Loucy (cell line): ENCODE data around the gene L3MBTL4.

ENCODE experiments used
- H2AFZ ChIP-seq: fragments of 200-600 bp; sonication (generic); 2 replicates; pipeline ENCODE4 v1.6.0; 2016; ENCODE audit warnings: antibody characterized with exemption, mild to moderate bottlenecking, low read length, moderate library complexity
- H3F3A ChIP-seq: fragments of 200-600 bp; 2 replicates; pipeline ENCODE4 v1.6.0; 2016; ENCODE audit warnings: antibody characterized with exemption, low read depth, mild to moderate bottlenecking
- H3K27me3 ChIP-seq: fragments of 200-600 bp; sonication (generic); 2 replicates; pipeline ENCODE4 v1.6.1; 2014; ENCODE audit warnings: low read length, mild to moderate bottlenecking; ENCODE audit not compliant: insufficient read depth, poor library complexity, severe bottlenecking
- H3K36me3 ChIP-seq: fragments of 200-600 bp; sonication (generic); 2 replicates; pipeline ENCODE4 v1.6.1; 2016; ENCODE audit warnings: low read length; ENCODE audit not compliant: insufficient read depth
- H3K4me1 ChIP-seq: fragments of 200-600 bp; sonication (generic); 2 replicates; pipeline ENCODE4 v1.5.1; 2014; ENCODE audit warnings: low read length, mild to moderate bottlenecking; ENCODE audit not compliant: insufficient read depth, poor library complexity, severe bottlenecking
- H3K4me2 ChIP-seq: fragments of 200-600 bp; sonication (generic); 2 replicates; pipeline ENCODE4 v1.6.0; 2014; ENCODE audit warnings: antibody characterized with exemption, low read length, low read depth, mild to moderate bottlenecking; ENCODE audit not compliant: poor library complexity, severe bottlenecking
- H3K4me3 ChIP-seq: fragments of 200-600 bp; sonication (generic); 2 replicates; pipeline ENCODE4 v1.5.1; 2014; ENCODE audit warnings: low read length, mild to moderate bottlenecking, mixed read lengths; ENCODE audit not compliant: poor library complexity, severe bottlenecking
- H3K79me2 ChIP-seq: fragments of 200-600 bp; sonication (generic); 2 replicates; pipeline ENCODE4 v1.6.1; 2014; ENCODE audit warnings: low read length; ENCODE audit not compliant: insufficient read depth
- H3K9ac ChIP-seq: fragments of 200-600 bp; sonication (generic); 2 replicates; pipeline ENCODE4 v1.6.0; 2014; ENCODE audit warnings: mild to moderate bottlenecking, low read depth, low read length, moderate library complexity; ENCODE audit not compliant: poor library complexity, severe bottlenecking
- H3K9me2 ChIP-seq: fragments of 200-600 bp; sonication (generic); replicated peaks from 2 replicates; pipeline ENCODE4 v1.6.1; 2016; ENCODE audit warnings: low read depth, low read length, mixed read lengths
- H3K9me3 ChIP-seq: fragments of 200-600 bp; sonication (generic); 2 replicates; pipeline ENCODE4 v1.6.1; 2014; ENCODE audit warnings: mild to moderate bottlenecking, antibody characterized with exemption, low read length, low read depth; ENCODE audit not compliant: insufficient read depth
- H4K20me1 ChIP-seq: fragments of 200-600 bp; sonication (generic); 2 replicates; pipeline ENCODE4 v1.6.0; 2014; ENCODE audit warnings: antibody characterized with exemption, low read length, mild to moderate bottlenecking; ENCODE audit not compliant: insufficient read depth, poor library complexity, severe bottlenecking
- EZH2phosphoT487 ChIP-seq: fragments of 200-600 bp; IDR thresholded peaks from 2 replicates; pipeline ENCODE4 v1.6.1; 2018; ENCODE audit warnings: antibody characterized with exemption, mild to moderate bottlenecking, moderate library complexity, borderline replicate concordance
- TF ChIP-seq, protein P1 (sequence below): fragments of 200-600 bp; sonication (generic); conservative IDR thresholded peaks from 2 replicates; pipeline ENCODE4 v1.5.1; 2014; ENCODE audit warnings: mild to moderate bottlenecking, antibody characterized with exemption, low read length

L3MBTL4 gene

DNA sequence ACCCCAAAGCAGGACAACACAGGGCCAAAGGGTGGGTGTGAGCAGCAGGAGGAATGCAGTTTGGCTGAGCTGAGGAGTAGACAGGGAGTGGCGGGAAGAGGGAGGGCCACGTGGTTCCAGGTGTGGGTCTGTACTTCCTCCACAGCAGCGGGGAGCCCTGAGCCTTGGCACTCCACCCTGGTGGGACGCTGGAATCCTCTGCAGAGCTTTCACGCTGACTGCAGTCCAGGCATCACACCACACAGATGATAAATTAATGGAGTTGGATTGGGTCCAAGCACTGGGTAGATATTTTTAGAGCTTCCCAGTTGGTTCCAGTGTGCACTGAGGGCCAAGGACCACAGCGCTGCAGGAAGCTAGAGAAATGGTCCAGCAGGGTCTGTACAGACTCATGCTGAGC lies 452.3 kb downstream of the L3MBTL4 start:
- Histone ChIP-seq H2AFZ (no peak overlapping the region), H4K20me1 (no peaks in the 10 kb centered on the region), H3K4me2 (no peak overlapping the region), H3K9me3 (peaks cover 6% of the 10 kb centered on the region; the same call in 1 of the 2 replicates), H3F3A (no peaks in the 10 kb centered on the region), H3K4me1 (no peaks in the 10 kb centered on the region), H3K27me3 (no peaks in the 10 kb centered on the region), H3K79me2 (no peaks in the 10 kb centered on the region), H3K36me3 (no peaks in the 10 kb centered on the region), H3K9ac (no peak overlapping the region), H3K9me2 (no peaks in the 10 kb centered on the region), H3K4me3 (no peak overlapping the region)
- TF ChIP-seq, protein P1, sequence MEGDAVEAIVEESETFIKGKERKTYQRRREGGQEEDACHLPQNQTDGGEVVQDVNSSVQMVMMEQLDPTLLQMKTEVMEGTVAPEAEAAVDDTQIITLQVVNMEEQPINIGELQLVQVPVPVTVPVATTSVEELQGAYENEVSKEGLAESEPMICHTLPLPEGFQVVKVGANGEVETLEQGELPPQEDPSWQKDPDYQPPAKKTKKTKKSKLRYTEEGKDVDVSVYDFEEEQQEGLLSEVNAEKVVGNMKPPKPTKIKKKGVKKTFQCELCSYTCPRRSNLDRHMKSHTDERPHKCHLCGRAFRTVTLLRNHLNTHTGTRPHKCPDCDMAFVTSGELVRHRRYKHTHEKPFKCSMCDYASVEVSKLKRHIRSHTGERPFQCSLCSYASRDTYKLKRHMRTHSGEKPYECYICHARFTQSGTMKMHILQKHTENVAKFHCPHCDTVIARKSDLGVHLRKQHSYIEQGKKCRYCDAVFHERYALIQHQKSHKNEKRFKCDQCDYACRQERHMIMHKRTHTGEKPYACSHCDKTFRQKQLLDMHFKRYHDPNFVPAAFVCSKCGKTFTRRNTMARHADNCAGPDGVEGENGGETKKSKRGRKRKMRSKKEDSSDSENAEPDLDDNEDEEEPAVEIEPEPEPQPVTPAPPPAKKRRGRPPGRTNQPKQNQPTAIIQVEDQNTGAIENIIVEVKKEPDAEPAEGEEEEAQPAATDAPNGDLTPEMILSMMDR: no peak
- TF ChIP-seq EZH2phosphoT487: no peak

DNA sequence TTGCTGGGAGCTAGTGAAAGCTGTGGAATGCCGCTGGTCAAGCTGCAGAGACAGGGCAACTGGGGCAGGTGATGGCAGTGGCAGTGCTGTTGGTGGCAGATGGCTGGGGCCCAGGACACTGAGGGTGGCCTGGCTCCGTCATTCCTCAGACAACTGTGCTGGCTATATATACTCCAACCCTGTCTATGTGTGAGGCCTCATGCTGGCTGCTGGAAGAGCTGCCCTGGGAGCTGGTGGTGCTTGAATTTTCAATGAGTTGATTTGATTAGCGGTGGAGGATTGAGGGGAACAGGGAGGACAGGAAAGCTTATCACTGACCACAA lies 452.9 kb downstream of the L3MBTL4 start:
- H4K20me1 ChIP-seq: no peaks in the 10 kb centered on the region
- H3F3A ChIP-seq: no peaks in the 10 kb centered on the region
- H3K9me2 ChIP-seq: no peaks in the 10 kb centered on the region
- no peak overlapping the region for H3K9ac ChIP-seq
- no peaks in the 10 kb centered on the region for H3K79me2 ChIP-seq
- H3K36me3 ChIP-seq: no peaks in the 10 kb centered on the region
- H3K4me1 ChIP-seq: no peaks in the 10 kb centered on the region
- no peak overlapping the region for H3K4me2 ChIP-seq
- no peak overlapping the region for H3K4me3 ChIP-seq
- peaks cover 6% of the 10 kb centered on the region; the same call in 1 of the 2 replicates for H3K9me3 ChIP-seq
- no peak overlapping the region for H2AFZ ChIP-seq
- TF ChIP-seq, protein P1: no peak
- no peak for TF ChIP-seq EZH2phosphoT487
- no peaks in the 10 kb centered on the region for H3K27me3 ChIP-seq

DNA sequence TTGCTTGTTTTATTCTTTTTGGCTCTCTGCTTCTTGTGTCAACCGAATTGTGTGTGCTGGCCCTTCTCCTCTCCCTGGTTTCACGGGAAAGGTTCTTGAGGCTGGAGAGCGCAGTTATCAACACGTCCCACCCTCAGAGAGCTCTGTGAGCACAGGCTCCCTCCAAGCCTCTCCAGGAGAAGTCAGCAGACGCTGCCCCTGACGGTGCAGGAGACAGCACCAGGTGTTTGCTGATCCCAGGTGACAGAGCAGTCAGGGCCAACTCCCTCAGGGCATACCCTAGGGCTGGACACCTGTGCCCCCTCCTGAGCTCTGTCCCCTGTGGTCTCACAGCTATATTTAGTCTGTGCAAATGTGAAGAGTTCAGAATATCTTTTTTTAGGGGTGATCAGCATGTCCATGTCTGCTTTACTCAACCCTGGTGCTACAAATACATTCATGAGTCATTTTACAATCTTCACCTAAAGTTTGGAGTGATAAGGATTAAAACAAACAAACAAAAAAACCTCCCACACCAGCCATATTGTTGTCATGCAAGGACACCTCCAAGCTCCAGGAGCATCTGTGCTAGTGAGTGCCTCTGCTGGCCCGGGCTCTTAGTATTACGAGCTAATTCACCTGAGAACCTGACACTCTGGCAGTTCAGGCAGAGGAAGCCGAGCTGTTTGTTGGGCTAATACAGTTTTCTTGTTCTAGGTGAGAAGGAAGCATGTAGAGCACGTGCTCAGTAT lies 453.4 kb downstream of the L3MBTL4 start:
- Histone ChIP-seq H3K4me2 (no peak overlapping the region), H4K20me1 (no peaks in the 10 kb centered on the region), H3K9me3 (peaks cover 6% of the 10 kb centered on the region; the same call in 1 of the 2 replicates), H3K9ac (no peak overlapping the region), H3K79me2 (no peaks in the 10 kb centered on the region), H3K9me2 (no peaks in the 10 kb centered on the region), H2AFZ (no peak overlapping the region), H3K4me3 (no peak overlapping the region), H3K4me1 (no peaks in the 10 kb centered on the region), H3K36me3 (no peaks in the 10 kb centered on the region), H3F3A (no peaks in the 10 kb centered on the region), H3K27me3 (no peaks in the 10 kb centered on the region)
- no peak for TF ChIP-seq EZH2phosphoT487
- TF ChIP-seq, protein P1: no peak
